ENCODE measurements around the gene FHIT.

- TF ChIP-seq, protein P1, sequence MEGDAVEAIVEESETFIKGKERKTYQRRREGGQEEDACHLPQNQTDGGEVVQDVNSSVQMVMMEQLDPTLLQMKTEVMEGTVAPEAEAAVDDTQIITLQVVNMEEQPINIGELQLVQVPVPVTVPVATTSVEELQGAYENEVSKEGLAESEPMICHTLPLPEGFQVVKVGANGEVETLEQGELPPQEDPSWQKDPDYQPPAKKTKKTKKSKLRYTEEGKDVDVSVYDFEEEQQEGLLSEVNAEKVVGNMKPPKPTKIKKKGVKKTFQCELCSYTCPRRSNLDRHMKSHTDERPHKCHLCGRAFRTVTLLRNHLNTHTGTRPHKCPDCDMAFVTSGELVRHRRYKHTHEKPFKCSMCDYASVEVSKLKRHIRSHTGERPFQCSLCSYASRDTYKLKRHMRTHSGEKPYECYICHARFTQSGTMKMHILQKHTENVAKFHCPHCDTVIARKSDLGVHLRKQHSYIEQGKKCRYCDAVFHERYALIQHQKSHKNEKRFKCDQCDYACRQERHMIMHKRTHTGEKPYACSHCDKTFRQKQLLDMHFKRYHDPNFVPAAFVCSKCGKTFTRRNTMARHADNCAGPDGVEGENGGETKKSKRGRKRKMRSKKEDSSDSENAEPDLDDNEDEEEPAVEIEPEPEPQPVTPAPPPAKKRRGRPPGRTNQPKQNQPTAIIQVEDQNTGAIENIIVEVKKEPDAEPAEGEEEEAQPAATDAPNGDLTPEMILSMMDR (IDR thresholded peaks at IDR 0.05): no peak
- no peak for TF ChIP-seq EZH2 (IDR thresholded peaks at IDR 0.05)
Measured at GRCh38 chr3:60827666-60828065, 423.6 kb downstream of the FHIT start.

Data from neural progenitor cell (in vitro differentiated cells).